IPS-NIHi11 (cell line): ENCODE data around the gene KIZ.

Experiments used
- DNase-seq: peaks from one replicate; pipeline ENCODE4 v3.0.0; 2012; ENCODE audit warnings: mixed read lengths, low spot score

Gene KIZ

GRCh38 chr20:21179757-21180156, 53.9 kb downstream of the KIZ start:
- no peak for DNase-seq

- peak; percentile 26 for DNase-seq
Observed at GRCh38 chr20:21180248-21180647, 54.4 kb downstream of the KIZ start.

DNA sequence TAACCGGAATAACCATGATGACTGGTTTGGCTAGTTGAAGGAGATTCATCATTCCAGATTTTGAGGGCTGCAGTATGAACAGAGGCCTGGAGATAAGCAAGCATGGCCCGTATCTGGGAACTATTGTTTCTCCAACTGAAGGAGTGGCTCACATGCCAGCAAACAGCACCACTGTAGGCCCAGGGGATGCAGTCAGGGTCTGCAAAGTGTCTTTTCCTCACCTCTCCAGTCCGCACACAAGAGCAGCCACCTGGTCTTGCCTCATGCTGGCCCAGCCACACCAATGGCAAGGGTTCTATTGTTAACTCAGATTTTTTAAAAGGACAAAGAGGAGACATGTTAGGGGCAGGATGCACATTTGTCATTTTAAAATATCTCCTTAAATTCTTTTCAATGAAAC, 55.1 kb downstream of the KIZ start:
- DNase-seq: no peak

DNA sequence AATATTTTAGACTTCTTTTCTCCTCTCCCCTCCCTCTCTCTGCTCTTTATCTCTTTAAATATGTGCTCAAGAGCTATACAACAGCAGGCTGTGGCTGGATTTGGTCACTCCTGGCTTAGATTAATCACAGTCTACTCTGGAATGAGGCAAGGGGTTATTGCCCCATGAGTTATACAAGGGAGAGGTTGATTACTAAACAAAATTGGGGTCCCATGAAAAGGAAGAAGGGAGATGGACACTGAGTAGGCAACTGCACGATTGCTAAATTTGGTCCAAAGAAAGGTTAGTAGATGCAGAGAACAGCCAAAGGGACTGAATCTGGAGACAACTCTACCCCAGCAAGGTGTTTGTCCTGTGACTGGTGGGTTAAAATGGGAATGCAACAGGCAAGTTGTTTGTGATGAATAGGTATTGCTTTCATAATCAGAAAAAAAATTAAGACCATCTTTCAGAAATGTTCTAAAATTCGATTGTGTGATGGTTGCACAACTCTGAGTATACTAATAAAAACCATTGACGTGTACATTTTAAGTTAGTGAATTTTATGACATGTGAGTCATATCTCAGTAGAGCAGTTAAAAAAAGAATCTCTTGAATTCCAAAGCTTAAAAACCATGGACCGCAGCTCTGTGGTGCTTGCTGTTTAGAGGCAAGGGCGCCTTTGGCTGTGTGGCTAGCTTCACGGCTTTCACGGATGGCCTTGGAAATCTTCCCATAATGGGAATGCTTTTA, 57.1 kb downstream of the KIZ start:
- DNase-seq: no peak

GRCh38 chr20:21183722-21184121, 57.8 kb downstream of the KIZ start:
- no peak for DNase-seq

GRCh38 chr20:21184819-21185218, 58.9 kb downstream of the KIZ start:
- DNase-seq: no peak

DNA sequence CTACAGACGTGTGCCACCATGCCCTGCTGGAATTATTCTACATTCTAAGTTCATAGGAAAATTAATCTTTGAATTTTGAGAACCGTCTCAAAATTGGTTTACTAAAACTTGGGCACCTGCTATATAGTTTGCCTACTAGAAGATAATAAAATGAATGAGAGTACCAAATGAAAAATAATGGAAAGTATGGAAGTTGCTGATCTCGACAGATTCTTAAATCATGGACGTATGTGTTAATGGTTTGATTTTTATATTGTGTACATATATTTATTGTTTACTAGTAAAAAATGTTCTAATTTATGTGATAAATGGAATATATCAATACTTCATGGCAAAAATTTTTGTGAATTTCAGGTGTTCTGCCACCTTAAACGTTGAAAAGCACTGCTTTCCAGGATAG, 60.0 kb downstream of the KIZ start:
- DNase-seq: no peak

DNA sequence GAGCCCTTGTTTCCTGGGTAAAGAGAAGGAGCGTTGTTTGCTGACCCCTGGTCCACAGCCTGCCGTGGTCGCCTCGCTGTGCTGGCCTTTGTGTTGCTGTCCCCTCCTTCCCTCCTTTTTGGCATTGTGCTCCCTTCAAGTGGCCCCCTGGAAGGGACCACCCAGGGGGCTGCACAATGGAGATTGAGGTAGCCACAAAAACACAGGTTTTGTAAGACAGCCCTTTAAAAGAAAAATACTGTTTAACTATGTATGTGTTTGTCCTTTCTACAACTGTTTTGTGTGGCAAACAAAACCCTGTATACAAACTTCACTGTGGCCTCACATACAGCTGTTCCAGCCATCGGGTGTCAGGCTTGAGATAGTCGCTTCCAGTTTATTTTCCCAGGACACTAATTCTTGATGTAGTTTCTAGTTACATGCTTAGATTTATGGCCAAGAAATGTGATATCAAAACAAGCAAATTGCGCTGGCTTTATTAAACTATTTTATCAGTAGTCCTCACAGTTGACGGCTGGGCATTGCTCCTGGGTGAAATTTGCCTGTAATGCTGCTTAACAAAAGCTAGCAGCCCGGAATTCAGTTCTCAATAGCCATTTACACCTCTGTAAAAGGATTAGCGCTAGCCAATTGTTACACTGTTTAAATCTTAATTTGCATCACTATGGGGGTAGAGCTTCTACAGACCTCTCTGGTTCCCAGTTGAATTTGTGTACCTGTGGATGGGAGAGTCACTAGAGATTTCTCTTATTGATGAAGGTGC, 64.1 kb downstream of the KIZ start:
- peak; percentile 69 for DNase-seq

GRCh38 chr20:21190869-21191268, 65.0 kb downstream of the KIZ start:
- DNase-seq: no peak

DNA sequence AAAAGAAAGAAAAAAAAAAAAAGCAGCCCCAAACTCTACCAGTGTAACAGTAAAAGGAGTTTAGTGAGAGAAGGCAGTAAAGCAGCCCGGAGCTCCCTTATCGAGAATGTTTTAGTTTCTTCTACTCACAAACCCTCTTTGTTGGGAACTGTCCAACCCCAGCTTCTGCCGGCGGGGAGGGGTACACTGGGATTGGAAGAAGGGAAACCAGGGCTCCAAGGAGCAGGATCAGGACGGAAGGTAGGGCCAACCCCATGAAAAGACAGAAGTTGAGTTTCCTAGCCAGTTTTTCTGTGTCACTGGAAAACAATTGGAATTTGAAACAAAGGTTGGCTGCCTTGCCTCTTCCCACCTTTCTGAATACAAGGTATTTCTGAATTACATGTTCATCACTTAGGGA, 66.0 kb downstream of the KIZ start:
- peak; percentile 77 for DNase-seq

- DNase-seq: no peak
Observed at GRCh38 chr20:21202259-21202658, 76.4 kb downstream of the KIZ start.

DNA sequence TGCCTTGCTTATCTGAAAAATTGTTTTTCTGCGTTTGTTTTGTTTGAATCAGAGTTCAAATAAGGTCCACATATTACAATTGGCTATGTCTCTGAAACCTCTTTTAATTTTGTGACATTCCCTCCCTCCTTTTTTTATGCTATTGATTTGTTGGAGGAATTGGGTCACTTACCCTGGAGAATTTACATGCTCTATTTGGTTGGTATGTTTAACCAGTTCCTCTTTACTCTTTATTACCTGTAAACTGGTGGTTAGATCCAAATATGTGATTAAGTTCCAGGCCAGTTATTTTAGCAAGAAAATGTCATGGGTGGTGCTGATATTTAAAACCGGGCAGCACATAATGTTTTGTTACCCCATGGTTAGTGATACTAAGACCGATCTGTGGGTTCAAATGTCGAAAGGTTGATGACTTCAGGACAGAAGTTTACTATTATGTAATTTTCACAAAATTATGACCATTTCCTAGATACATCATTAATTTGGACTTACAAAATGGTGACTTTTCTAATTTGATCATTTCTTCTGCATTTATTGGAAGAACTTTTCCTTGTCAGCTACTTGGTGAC, 77.3 kb downstream of the KIZ start:
- DNase-seq: no peak

DNA sequence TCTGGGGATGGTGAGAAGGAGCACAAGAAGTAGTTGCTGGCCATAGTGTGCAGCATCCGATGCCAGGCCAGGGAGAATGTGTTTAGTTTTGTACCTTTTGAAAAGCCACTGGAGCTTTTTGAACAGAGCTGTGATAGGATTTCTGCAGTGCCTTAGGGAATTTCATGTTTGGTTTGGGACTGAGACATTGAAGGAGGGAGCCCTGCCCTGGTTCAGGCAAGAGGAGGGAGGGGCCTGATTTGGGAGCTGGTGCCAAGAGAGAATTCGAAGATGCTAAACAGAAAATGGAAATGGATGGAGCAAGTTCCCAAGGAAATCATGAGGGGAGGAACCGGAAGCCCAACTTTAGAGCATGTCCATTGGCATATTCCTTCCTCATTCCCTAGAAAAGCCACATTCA, 80.7 kb downstream of the KIZ start:
- DNase-seq: no peak

DNA sequence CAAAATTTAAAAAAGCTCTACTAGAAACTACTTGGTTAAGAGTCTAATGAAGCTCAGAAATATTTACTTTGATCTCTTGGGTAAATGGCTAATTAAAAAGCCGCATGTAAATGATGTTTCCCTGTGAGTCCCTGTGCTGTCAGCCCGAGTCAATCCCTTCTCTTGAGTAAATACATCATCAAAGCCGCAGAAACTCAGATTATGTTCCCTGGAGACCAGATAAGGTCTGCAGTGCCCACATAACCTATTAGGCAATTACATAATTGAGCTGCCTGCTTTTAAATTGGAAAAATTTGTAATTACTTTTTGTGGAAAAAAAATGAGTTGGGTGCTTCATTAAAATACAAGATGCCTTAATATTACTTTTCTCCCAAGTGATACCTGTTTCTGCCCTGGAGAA, 83.1 kb downstream of the KIZ start:
- no peak for DNase-seq

DNA sequence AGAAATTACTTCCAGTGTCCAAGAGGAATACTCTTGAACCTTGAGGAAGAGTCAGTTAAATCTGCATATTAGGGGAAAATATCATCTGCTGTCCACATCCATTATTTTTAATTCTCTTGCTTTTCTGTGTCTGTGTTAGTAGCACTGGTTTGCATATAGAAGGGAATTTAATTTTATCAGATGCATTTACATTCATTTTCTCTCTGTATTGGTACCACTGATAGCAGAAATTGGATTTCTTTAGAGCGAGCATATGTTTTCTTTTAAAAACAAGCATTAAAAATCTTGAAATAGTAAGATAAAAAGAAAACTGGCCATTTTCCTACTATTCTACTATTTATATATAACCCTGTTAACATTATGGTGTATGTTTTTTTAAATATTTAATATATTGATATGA, 83.8 kb downstream of the KIZ start:
- no peak for DNase-seq

DNA sequence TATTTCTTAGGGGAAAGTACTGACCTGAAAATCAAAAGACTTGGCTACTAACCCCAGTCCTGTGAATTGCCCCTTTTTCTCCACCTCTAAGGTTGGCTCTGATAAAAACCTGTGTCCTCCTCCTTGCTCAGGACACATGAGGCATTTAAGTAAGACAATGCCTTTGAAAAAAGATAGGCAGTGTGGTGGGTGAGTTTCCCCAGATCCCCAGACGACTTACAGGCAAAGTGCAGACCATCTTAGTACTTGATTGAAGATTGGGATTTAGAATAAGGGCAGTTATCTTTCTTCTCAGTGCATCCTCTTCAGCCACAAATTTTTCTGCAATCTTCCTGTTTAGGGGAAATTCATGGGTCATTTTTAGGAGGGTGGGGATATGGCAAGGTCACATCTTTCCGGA, 87.8 kb downstream of the KIZ start:
- no peak for DNase-seq

GRCh38 chr20:21214431-21214830, 88.5 kb downstream of the KIZ start:
- DNase-seq: peak; percentile 27

DNA sequence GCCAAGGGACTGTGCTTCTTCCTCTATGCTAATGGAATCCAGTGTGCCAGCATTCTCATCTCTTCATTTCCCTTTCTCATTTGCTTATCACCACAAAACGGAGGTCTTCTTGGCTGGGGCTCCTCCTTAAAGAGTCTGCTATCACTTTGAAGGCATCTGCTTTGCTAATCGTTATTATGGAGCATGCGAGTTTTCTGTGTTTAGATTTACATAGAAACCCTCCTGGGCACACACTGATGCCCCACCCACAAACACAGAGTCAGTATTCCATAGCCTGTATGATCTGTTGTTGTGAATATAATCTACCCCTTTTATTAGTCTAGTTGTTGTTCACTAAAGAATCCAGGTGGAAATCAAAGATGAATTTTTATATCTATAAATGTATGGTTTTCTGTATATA, 93.8 kb downstream of the KIZ start:
- no peak for DNase-seq

DNA sequence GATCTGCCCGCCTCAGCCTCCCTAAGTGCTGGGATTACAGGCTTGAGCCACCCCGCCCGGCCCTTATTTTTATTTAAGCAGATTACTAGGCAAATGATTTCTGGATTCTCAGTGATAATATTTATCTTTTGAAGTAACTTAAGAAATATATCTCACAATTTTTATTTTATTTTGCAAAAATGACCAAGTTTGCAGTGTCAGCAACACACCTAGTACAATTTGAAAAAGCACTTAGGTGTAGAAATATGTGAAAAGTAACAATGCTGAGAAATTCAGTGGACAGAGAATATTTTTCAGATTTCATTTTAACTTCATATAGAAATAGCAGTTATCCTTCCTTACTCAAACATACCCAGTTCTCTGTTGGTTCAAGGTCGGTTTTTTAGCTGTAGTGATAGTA, 98.3 kb downstream of the KIZ start:
- no peak for DNase-seq

DNA sequence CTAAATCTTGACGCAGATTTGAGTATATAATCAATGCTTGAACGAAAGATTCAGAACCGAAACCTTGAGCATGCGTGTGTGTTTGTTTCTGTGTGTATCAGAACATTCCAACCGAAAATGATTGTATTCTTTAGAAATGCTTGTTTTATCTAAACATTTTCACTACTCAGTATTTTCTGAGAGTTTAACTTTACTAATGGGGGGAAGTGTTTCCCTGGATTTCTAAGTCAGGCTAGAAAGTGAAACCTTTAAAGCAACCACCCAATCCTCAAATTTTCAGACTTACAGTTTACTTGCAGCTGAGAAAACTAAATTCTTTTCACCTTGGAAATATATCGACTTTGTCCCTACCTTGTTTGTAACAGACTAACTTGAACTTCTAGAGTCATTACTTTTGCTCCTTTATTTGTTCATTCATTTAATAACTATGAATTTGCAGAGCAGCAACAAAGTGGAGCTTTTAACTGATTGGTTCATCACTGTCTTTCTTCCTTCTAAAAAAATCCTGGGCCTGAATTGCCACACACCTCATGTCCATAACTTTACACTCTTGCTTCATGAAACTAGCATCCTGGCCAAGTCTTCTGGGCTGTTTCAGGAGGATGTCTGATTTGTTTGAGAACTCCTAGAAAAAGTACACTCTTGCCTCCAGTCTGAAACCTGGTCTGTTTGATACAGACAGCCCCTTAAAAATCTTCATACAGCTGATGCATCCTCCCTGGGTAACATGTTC, 99.5 kb downstream of the KIZ start:
- DNase-seq: no peak

- no peak for DNase-seq
Observed at GRCh38 chr20:21228511-21228910, 102.6 kb downstream of the KIZ start.

GRCh38 chr20:21229163-21229562, 103.3 kb downstream of the KIZ start:
- DNase-seq: no peak

DNA sequence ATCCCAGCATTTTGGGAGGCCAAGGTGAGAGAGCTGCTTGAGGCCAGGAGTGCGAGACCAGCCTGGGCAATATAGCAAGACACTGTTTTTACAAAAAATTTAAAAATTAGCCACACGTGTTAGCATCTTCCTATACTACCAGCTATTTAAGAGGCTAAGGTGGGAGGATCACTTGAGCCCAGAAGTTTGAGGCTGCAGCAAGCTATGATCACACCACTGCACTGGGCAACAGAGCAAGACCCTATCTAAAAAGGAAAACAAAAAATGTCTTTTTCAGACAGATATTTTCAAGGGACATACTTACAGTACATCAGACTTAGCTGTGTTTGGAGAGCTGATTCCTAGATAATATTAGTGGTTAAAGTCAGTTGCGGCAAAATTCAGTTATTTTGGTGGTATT, 104.3 kb downstream of the KIZ start:
- no peak for DNase-seq
